Stomach (tissue), 4 donors: ENCODE data around the gene EPHB1.

Experiments used
- EP300 ChIP-seq: sonication (generic); formaldehyde crosslinking; IDR thresholded peaks from one replicate; pipeline ENCODE4 v1.6.1; 2017; ENCODE audit warnings: antibody characterized with exemption
- POLR2A ChIP-seq, 4 donors: fragments of 450-650 bp; IDR thresholded peaks; one replicate each; pipeline ENCODE4 v1.6.1; 2016; ENCODE audit warnings: antibody characterized with exemption in 4 of 4, control low read depth in 2 of 4, mild to moderate bottlenecking in 1 of 4, moderate library complexity in 1 of 4
- TF ChIP-seq, protein P1 (sequence below), 7 experiments: fragments of 450-650 bp in 4 of 7; fragments of 200-600 bp in 3 of 7; sonication (generic) in 3 of 7; IDR thresholded peaks; one replicate each; pipeline ENCODE4 v1.5.1; 2016 to 2019; ENCODE audit warnings: antibody characterized with exemption in 7 of 7, control low read depth in 2 of 7, mild to moderate bottlenecking in 1 of 7

GRCh38 chr3:135057996-135058395 lies 262.9 kb downstream of the EPHB1 start:
- TF ChIP-seq, protein P1, sequence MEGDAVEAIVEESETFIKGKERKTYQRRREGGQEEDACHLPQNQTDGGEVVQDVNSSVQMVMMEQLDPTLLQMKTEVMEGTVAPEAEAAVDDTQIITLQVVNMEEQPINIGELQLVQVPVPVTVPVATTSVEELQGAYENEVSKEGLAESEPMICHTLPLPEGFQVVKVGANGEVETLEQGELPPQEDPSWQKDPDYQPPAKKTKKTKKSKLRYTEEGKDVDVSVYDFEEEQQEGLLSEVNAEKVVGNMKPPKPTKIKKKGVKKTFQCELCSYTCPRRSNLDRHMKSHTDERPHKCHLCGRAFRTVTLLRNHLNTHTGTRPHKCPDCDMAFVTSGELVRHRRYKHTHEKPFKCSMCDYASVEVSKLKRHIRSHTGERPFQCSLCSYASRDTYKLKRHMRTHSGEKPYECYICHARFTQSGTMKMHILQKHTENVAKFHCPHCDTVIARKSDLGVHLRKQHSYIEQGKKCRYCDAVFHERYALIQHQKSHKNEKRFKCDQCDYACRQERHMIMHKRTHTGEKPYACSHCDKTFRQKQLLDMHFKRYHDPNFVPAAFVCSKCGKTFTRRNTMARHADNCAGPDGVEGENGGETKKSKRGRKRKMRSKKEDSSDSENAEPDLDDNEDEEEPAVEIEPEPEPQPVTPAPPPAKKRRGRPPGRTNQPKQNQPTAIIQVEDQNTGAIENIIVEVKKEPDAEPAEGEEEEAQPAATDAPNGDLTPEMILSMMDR (IDR thresholded peaks at IDR 0.05): no peak
- TF ChIP-seq POLR2A (IDR thresholded peaks at IDR 0.05) (no peak), EP300 (no peak)
